HG02870 (cell line): ENCODE measurements around the gene MAP1B.

Experiments used
- ATAC-seq: cut with Tn5 transposase; IDR thresholded peaks from one replicate; pipeline ENCODE4 v1.9.1; 2021; ENCODE audit warnings: mild to moderate bottlenecking, moderate library complexity; ENCODE audit not compliant: unreplicated experiment

MAP1B gene

DNA sequence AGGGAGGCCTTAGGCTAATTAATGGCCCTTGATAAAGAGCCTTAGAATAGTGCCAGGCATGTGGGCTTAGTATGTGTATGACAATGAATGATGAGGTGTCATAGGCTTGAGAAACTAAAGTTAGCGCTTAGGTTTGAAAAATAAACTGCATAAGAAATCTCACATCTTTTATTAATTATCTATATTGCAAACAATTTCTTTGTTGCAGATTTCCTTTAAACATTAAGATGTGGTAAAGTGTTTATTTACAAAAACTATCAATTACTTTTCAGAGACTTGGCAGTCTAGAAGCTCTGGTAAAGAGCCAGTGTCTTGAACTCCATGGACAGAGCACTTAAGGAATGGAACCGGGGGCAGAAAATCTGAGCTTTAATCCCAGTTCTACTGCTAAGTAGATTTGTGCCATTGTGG is 23.1 kb downstream of the MAP1B start:
- no peak for ATAC-seq

DNA sequence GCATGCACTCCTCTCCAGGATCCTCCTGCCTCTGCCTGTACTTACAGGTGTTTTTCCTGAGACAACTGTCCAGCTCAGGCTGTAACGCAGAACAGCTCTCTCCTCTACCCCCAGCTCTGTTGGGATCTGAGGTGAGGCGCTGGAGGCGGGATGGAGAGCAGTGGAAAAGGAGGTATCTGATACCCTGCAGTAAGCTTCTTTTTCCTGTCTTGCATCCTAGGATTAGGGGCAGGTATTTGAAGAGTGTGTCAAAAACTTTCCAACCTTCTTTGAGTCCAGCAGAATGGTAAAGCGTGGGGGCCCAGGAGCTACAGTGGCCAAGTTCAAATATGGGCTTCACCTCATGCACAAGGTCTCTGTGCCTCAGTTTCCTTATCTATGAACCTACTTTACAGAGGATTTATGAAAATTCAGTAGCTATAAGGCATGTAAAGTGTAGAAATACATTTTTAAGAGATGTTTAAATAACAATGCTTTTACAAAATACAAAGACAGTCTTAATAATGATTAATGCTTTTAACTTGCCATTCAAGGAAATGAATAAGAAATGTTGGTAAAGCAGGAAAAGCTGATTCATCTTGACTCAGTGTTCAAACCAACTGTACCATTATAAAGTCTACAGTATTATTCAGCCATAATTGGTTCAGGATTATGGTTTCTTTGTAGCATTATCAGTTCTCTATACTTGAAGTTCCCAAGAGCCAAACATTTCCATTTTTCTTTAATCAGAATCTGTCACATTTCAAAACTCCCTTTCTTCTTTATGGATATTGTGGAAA is 26.1 kb downstream of the MAP1B start:
- no peak for ATAC-seq

DNA sequence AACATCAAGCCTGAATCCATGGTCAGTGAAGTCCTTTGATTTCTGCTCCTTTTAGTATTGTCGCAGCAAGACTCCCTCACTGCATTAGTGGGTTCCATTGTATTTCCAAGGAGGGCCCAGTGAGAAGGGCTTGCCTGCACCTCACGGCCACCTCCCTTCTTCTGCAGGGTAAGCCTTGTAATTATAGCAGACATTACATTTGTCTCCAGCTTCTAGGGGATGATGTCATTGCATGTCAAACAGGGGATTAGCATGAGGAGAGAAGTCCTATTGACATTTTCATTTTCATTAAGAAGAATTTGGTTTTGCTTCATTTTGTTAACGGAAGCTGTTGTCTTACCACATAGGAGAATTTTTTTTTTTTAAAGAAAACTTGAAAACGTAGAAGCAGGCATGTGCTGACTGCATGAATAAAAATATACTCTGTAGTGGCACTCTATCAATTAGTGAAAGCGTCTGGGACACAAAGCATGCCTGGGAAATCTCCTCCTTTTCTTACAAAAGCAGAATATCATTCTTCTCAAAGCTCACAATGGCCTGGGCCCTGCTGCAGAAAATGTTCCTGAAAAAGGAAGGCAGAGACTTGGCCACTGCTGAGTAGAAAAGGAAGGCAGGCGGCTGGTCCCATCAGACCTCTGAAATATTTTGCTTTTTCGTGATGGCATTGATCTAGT is 27.1 kb downstream of the MAP1B start:
- no peak for ATAC-seq

DNA sequence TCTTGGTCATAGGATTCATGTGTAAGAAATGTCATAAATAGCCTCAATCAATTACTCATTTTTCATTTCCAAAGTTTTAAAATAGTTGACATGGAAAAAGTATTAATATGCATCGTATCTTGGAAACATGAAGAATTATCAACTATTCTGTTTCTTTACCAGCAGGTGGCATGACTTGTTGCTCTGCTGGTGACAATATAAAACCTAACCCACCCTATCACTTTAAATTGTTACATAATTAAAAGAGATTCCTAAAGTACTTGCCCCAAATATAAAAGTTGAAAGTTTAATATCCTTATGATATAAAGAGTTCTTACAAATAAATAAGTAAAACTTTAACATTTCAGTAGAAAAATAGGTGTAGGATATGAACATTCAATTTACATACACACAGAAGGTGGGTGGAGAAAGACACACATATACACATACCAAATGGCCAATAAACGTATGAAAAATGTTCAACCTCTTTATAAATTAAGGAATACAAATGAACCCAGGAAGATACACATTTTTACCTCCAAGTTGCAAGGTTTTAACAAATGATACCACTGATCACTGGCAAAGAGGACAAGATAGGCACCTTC is 30.6 kb downstream of the MAP1B start:
- no peak for ATAC-seq

DNA sequence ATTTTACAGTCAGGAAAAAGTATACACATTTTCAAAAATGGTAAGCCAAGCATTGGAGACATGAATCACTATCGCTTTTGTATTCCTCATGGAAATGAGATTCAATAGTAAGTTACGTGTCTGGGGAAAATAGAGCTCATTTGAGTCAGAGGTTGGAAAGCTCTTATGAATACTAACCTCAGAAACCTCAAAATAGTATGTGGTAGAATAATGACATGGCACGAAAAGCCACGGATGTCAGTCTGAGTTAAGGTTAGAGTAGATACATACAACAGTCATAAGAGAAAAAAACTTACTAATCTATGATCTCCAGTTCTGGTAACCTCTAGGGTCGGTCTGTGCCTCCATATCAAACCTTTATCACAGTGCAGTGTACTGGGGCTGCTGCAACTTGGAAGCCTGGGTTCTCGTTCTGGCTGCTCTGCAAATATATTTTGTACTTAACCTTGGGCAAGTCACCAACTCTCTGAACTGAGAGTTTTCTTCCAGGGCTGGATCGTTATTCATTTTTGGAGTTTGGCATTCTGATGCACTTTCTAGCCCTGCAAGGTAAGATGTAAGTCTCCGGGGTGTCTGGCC is 31.8 kb downstream of the MAP1B start:
- ATAC-seq = no peak

GRCh38 chr5:72140711-72141110 is 33.4 kb downstream of the MAP1B start:
- no peak for ATAC-seq

DNA sequence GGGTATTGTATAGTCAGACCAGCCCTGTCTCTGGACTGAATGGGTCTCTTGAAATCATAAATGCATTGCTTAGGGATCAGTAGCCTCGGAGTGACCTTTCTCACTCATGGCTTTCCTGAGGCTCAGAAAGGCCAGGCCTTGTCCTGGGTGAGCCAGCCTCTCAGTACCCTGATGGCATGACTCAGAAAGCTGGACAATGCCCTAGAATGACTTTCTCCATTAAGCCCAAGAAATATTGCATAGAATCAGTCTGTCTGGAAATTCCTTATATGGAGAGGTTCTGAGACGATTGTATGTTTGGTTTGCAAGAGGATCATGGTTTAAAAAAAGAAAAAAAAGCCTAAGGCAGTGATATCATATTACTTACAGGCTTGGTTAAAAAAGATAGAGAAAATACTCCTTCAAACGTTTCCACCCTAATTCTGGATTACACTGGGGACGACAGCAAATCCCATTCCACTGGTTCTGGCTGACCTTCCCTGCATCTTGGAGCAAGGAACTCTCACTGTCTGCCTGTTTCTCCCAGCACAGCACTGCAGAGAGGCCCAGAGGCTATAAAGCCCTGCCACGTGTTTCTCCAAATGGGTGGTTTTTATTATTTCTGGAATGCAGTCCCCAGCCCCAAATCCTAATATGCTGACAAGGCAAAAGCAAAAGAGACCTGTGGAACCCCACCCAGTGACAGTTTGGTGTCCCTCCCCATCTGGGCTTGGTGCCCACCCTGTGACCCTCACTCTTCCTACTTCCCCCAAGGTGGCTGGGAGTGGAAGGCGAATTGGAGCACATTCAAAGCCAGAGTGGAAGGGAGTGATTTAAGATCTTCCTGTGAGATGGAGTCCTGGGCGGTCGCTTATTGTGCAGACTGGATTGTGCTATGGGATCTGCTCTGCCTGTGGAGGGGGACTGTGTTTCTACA is 34.4 kb downstream of the MAP1B start:
- no peak for ATAC-seq

GRCh38 chr5:72144762-72145161 is 37.5 kb downstream of the MAP1B start:
- no peak for ATAC-seq

- ATAC-seq = no peak
These were observed 38.1 kb downstream of the MAP1B start for GRCh38 chr5:72145348-72145747.

GRCh38 chr5:72146056-72146455 is 38.8 kb downstream of the MAP1B start:
- no peak for ATAC-seq

GRCh38 chr5:72147569-72147968 is 40.3 kb downstream of the MAP1B start:
- ATAC-seq = no peak

GRCh38 chr5:72149742-72150141 is 42.5 kb downstream of the MAP1B start:
- ATAC-seq = no peak

GRCh38 chr5:72151169-72151568 is 43.9 kb downstream of the MAP1B start:
- no peak for ATAC-seq

DNA sequence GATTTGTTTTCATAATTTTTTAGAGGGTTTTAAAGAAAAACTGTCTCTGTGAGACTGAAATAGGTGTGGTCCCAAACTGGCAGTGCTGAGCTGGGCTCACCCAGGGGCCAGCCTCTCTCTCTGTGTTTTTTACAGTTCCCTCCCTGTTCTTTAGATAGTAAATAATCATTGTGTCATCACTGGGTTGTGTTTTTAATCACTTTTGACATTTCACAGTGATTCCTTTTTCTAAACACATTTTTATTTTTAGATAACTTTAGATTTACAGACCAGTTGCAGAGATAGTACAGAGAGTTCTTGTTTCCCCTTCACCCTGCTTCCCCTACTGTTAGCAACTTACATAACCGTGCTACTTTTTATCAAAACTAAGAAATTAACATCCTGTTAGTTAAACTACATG is 44.4 kb downstream of the MAP1B start:
- no peak for ATAC-seq

DNA sequence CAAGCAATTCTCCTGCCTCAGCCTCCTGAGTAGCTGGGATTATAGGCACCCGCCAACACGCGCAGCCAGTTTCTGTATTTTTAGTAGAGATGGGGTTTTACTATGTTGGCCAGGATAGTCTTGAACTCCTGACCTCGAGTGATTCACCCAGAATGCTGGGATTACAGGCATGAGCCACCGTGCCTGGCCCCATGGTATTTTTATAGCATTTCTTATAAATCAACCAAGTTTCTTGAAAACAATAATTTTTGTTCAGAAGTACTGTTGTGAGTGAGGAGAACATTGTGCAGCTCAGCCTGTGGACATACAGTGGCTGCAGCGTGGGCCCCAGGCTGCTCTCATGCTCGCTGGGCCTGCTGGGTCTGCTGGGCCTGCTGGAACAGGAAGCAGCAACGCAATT is 45.3 kb downstream of the MAP1B start:
- ATAC-seq = no peak

GRCh38 chr5:72153551-72153950 is 46.3 kb downstream of the MAP1B start:
- no peak for ATAC-seq

GRCh38 chr5:72154076-72154756 is 46.9 kb downstream of the MAP1B start:
- ATAC-seq = no peak

GRCh38 chr5:72156946-72157624 is 49.8 kb downstream of the MAP1B start:
- ATAC-seq = no peak

- no peak for ATAC-seq
These were observed 50.3 kb downstream of the MAP1B start for GRCh38 chr5:72157625-72157962.

DNA sequence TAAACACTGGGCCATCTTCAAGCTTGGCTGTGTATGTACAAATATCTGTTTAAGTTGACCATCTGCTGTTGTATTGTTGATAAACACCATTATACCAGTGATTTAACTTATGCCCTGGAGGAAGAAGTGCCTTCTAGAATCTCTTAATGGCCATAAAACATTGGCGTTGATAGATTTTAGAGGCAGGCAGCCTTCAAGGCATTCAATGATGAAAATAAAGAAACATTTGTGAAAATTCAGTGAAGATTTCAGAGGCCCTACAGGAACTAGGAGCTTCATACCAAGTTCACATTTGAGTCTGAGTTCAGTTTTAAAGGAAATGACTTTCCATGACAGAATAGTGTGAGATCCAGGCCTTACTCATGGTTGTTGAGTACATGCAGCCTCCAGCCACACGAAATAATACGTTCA is 52.2 kb downstream of the MAP1B start:
- no peak for ATAC-seq
